ENCODE data around the gene KHDC1. TPM values are rescaled to one million over a fixed set of nuclear protein-coding genes. Genes with fewer than 3 reads are reported as not detected.

The KHDC1 gene
- total and polyA plus RNA-seq, 2 donors (not counting 1 experiment from before 2014, with no cell fraction given), result 2.6 to 3.5 TPM

DNA sequence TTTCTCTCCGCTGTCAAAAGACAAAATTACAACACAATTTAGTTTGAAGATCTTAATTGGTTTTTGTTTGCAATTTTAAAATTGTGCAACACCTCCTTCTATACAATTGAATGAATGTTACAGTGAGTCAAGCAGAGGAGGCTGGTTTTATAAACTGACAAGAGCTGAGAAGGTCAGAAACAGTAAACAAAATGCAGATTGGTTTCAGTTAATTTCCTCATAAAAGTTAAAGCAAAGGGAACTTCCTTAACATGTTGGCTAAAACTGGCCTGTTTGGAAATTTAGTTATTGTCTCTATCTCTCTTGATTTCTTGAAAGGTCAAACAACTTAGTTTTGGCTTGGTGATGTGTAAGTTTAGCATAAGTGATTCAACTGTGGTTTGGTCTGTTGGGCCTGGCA is 59.9 kb downstream of the KHDC1 start:
- H3K9me3 ChIP-seq (ENCODE audit: control extremely low read depth in 1 of 3, control insufficient read depth in 2 of 3, insufficient read depth in 1 of 3, low read length in 2 of 3), result peaks cover 0 to 5% (median 0%) of the 10 kb centered on the region in 3 donors
- no peaks in the 10 kb centered on the region for H4K20me1 ChIP-seq (ENCODE audit: control insufficient read depth, insufficient read depth, low read length, poor library complexity, severe bottlenecking)
- H3K4me1 ChIP-seq (ENCODE audit: control insufficient read depth in 2 of 2, insufficient read depth in 2 of 2, low read length in 2 of 2), result no peaks in the 10 kb centered on the region
- no peak for DNase-seq
- H2AFZ ChIP-seq (ENCODE audit: insufficient read depth, low read depth, low read length, poor library complexity, severe bottlenecking), result no peak overlapping the region
- H3K9me3 Mint-ChIP-seq (ENCODE audit: insufficient read depth), result no peaks in the 10 kb centered on the region
- CTCF ChIA-PET, result no interaction called here
- no peaks in the 10 kb centered on the region for H3K79me2 ChIP-seq (ENCODE audit: control insufficient read depth, insufficient read depth, low read length)
- no CpG with 5 or more reads among the region's 1 CpG for WGBS (ENCODE audit: insufficient coverage)
- no peak overlapping the region for H3K4me3 Mint-ChIP-seq
- no peak overlapping the region for H3K27ac Mint-ChIP-seq
- no peak overlapping the region for H3K9ac ChIP-seq (ENCODE audit: low read length)
- intact Hi-C loops (cut with micrococcal nuclease), result no loop called here
- H3K27ac ChIP-seq (ENCODE audit: low read length in 2 of 2), result no peak overlapping the region
- peaks cover 0 to 3% (median 0%) of the 10 kb centered on the region in 4 experiments for H3K27me3 ChIP-seq (replicated peaks in 1 of 4; ENCODE audit: control extremely low read depth in 1 of 4, control insufficient read depth in 3 of 4, insufficient read depth in 4 of 4, low read length in 3 of 4)
- no peak for TF ChIP-seq EZH2 (IDR thresholded peaks at IDR 0.05; ENCODE audit: borderline replicate concordance, insufficient read depth, low read depth, low read length, poor library complexity, severe bottlenecking)
- TF ChIP-seq, protein P1, sequence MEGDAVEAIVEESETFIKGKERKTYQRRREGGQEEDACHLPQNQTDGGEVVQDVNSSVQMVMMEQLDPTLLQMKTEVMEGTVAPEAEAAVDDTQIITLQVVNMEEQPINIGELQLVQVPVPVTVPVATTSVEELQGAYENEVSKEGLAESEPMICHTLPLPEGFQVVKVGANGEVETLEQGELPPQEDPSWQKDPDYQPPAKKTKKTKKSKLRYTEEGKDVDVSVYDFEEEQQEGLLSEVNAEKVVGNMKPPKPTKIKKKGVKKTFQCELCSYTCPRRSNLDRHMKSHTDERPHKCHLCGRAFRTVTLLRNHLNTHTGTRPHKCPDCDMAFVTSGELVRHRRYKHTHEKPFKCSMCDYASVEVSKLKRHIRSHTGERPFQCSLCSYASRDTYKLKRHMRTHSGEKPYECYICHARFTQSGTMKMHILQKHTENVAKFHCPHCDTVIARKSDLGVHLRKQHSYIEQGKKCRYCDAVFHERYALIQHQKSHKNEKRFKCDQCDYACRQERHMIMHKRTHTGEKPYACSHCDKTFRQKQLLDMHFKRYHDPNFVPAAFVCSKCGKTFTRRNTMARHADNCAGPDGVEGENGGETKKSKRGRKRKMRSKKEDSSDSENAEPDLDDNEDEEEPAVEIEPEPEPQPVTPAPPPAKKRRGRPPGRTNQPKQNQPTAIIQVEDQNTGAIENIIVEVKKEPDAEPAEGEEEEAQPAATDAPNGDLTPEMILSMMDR (IDR thresholded peaks at IDR 0.05), result no peak
- H3K4me2 ChIP-seq (replicated peaks; ENCODE audit: low read depth, low read length, poor library complexity, severe bottlenecking), result no peak overlapping the region
- POLR2A ChIA-PET, result no interaction called here
- peaks cover 5% of the 10 kb centered on the region for H3K27me3 Mint-ChIP-seq
- H3K36me3 ChIP-seq (replicated peaks in 1 of 2; ENCODE audit: control extremely low read depth in 1 of 2, control insufficient read depth in 1 of 2, extremely low read depth in 1 of 2, insufficient read depth in 2 of 2, low read length in 1 of 2), result no peaks in the 10 kb centered on the region
- no peak overlapping the region for H3K4me3 ChIP-seq (ENCODE audit: control extremely low read depth in 1 of 5, extremely low read depth in 1 of 5, insufficient read depth in 1 of 5, low read depth in 2 of 5, low read length in 4 of 5)
- no peaks in the 10 kb centered on the region for H3K4me1 Mint-ChIP-seq
- no peak for ATAC-seq (ENCODE audit: low read depth)

- no peaks in the 10 kb centered on the region for H3K36me3 ChIP-seq (replicated peaks in 1 of 2; ENCODE audit: control extremely low read depth in 1 of 2, control insufficient read depth in 1 of 2, extremely low read depth in 1 of 2, insufficient read depth in 2 of 2, low read length in 1 of 2)
- no peak overlapping the region for H3K27ac ChIP-seq (ENCODE audit: low read length in 2 of 2)
- no peak overlapping the region for H3K4me3 Mint-ChIP-seq
- H3K9me3 ChIP-seq (ENCODE audit: control extremely low read depth in 1 of 3, control insufficient read depth in 2 of 3, insufficient read depth in 1 of 3, low read length in 2 of 3), result peaks cover 0 to under 1% (median 0%) of the 10 kb centered on the region in 3 donors
- H3K4me3 ChIP-seq (ENCODE audit: control extremely low read depth in 1 of 5, extremely low read depth in 1 of 5, insufficient read depth in 1 of 5, low read depth in 2 of 5, low read length in 4 of 5), result no peak overlapping the region
- no peaks in the 10 kb centered on the region for H3K27me3 Mint-ChIP-seq
- TF ChIP-seq, protein P1 (IDR thresholded peaks at IDR 0.05), result no peak
- TF ChIP-seq EZH2 (IDR thresholded peaks at IDR 0.05; ENCODE audit: borderline replicate concordance, insufficient read depth, low read depth, low read length, poor library complexity, severe bottlenecking), result no peak
- no peaks in the 10 kb centered on the region for H4K20me1 ChIP-seq (ENCODE audit: control insufficient read depth, insufficient read depth, low read length, poor library complexity, severe bottlenecking)
- no peak overlapping the region for H3K9ac ChIP-seq (ENCODE audit: low read length)
- no peaks in the 10 kb centered on the region for H3K27me3 ChIP-seq (replicated peaks in 1 of 4; ENCODE audit: control extremely low read depth in 1 of 4, control insufficient read depth in 3 of 4, insufficient read depth in 4 of 4, low read length in 3 of 4)
- whole genome bisulfite sequencing (ENCODE audit: insufficient coverage), result 81% methylated on average over 4 of the region's 4 CpGs
- no peak for DNase-seq
- H3K4me2 ChIP-seq (replicated peaks; ENCODE audit: low read depth, low read length, poor library complexity, severe bottlenecking), result no peak overlapping the region
- H2AFZ ChIP-seq (ENCODE audit: insufficient read depth, low read depth, low read length, poor library complexity, severe bottlenecking), result no peak overlapping the region
- H3K79me2 ChIP-seq (ENCODE audit: control insufficient read depth, insufficient read depth, low read length), result no peaks in the 10 kb centered on the region
- ATAC-seq (ENCODE audit: low read depth), result no peak
- CTCF ChIA-PET, result no interaction called here
- intact Hi-C loops (cut with micrococcal nuclease), result no loop called here
- H3K4me1 ChIP-seq (ENCODE audit: control insufficient read depth in 2 of 2, insufficient read depth in 2 of 2, low read length in 2 of 2), result no peaks in the 10 kb centered on the region
- no peaks in the 10 kb centered on the region for H3K4me1 Mint-ChIP-seq
- H3K9me3 Mint-ChIP-seq (ENCODE audit: insufficient read depth), result no peaks in the 10 kb centered on the region
- H3K27ac Mint-ChIP-seq, result no peak overlapping the region
- POLR2A ChIA-PET, result no interaction called here
These were observed 62.3 kb downstream of the KHDC1 start for GRCh38 chr6:73200735-73201134.

All from B cell (primary cell).